DMS79 treated with DMSO at 0.1 percent for 48 hours (cell line): Measurements from ENCODE around the gene HNF1B.
"Not testable (repeated sequence)": the region's sequence is repeated elsewhere in the genome, so short reads cannot be mapped to it uniquely, and the experiment has no call there.

Experiments used
- DNase-seq: peaks from one replicate; lab custom pipeline; 2025; lab: John Stamatoyannopoulos, UW

Gene HNF1B

DNA sequence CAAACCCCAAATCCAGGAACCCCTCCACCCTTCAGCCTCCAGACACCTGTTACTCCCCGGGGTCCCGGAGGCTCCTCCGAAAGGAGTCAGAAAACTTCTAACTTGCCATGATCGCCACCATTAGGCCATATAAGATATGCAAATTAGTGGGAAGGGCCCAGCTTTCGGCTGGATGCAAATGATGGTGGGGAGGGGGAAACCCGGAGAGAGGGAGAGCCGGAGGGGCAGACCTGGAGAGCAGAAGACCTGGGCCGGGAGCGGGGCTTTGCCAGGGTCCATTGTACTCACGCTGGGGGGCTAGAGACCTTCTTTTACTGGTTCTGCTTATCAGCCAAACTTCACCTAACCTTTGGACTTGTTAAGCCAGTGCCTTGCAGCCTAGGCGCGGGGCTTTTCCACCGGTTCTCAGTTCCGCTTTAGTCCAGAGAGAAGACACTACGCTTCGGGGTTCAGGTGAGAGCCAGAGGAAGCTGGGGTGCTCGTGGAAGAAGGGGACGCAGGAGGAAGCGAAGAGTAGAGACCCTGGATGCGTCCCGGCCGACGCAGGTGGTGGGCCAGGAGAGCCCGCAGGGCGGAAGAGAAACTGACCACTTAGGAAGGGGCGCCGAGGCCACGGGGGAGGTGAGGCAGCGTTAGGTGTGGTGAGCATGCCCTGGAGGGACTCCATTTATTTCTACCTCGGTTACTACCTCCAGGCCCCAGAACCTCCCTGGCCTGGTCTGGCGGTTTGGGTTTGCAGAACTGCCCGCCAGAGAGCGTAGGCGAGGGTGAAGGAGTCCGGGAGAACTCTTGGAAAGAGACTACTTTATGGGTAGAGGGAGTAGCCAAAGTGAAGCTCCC, at the start of gene HNF1B:
Gene HNF1B (minus strand): TSS at position 99 of the 840 bp plus-strand sequence. CDS start 175 bp downstream, outside the sequence.
- DNase-seq: no peak

- no peak for DNase-seq
Measured at GRCh38 chr17:37792787-37793186, 47.9 kb upstream of the HNF1B start.

DNA sequence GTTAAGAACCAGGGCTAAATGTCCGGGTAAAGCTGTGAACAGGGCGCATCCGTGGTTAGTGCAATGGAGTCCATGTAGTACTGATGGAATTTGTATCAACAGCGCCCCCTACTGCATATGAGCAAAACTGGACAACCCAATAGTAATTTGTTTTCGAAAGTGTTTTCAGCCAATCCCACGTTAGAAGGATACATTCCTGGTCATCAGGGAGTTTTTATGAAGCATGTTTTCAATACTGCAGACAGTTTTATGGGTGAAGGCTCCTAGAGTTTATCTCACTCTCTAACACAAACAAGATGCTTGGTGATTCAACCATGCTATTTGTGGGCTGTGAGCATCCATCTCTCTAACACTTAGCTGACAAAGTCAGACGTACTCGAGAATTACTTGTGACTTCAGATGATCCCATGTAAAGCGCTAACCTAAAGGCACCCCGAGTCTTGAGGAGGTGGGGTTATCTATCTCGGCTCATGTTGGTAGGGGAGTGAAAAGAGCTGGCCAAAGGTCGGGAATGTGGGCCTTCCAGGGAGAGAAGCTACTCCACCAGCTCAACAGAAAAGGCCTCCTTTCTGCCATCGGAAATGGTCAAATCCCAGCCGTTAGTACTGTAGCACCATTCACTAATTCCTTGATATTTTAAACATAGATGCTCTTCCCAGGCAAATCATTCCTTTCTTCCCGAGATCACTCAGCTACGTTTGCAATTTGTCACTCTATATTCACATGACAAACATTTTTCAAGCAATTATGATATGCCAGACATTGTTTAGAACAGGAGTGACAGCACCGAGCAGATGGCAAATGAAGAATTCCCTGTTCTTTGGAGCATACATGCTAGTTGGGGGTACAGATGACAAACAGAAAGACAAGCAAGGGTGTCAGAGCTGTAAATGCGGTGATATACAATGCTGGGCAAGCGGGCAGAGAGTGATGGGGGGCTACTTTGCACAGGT, 46.9 kb upstream of the HNF1B start:
- no peak for DNase-seq

DNA sequence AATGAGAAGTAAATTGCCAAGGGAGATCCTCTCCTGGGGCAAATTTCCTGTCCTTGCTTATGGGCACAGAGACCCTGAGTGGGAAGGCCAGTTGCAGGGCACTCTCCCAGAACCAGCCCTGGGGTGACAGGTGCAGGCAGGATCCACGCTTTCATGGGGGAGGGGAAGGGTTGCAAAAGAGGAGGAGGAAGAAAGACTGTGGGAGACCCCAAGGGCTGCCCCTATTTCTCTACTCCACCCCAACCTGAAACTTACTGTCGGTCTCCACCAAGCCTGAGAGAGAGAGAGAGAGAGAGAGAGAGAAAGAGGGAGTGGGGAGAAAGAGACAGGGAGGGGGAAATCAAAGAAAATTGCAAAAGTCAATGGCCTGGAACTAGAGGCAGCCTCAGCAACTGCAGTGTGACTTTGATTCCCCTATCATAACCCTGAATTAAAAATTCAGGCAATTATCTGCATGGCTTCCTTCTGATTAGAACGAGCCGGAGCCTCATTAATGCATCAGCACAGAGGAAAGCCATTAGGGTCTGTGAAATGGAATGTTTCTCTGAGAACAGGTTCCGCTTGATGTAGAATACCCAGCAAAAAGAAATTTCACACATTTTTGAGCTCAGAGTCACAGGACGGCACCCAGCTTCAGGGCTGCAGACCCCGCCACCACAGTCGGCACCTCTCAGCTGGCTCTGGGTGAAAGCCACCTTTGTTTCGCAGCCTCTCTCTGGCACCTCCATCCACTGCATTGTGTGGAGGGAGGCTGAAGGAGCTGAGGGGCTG, 45.1 kb upstream of the HNF1B start:
- no peak for DNase-seq

DNA sequence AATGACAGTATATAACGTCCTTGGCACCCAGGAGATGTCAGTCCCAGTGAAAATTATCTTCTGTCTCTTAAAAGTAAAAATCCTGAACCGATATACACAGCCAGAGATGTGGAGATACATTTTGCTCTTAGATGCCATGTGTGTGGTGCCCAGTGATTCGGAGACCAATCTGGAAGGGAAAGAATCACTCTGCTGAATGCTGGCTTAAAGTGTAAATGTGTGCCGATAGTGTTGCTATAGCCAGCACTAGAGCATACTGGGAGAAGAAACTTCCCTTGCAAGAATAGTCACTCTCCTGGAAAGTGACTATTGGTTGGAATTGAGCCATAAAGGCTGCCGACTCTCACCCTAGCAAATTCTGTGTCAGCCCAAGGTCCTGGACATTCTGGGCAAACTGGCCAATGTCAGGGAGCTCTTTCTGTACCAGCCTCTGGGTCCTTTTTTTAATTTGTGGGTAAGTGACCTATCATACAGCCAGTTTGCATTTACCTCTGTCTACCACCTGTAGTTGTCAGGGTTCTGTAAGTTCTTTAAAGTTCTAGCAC, 44.2 kb upstream of the HNF1B start:
- DNase-seq: no peak

DNA sequence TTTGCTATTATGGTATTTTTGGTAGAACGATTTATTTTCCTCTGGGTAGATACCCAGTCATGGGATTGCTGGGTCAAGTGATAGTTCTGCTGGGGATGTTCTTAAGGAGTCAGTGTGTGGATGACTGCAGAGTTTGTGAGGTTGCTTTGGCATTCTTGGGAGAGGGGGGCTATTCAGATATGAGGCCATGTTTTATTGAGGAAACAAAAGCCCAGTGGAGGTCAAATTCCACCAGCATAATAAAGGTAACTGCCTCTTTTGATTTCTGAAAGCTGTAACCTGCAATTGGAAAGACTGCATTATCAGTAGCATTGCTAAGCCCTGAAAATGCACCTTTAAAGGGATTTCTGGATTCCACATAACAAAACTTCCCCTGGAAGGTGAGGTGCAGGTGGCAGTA, 43.7 kb upstream of the HNF1B start:
- no peak for DNase-seq

DNA sequence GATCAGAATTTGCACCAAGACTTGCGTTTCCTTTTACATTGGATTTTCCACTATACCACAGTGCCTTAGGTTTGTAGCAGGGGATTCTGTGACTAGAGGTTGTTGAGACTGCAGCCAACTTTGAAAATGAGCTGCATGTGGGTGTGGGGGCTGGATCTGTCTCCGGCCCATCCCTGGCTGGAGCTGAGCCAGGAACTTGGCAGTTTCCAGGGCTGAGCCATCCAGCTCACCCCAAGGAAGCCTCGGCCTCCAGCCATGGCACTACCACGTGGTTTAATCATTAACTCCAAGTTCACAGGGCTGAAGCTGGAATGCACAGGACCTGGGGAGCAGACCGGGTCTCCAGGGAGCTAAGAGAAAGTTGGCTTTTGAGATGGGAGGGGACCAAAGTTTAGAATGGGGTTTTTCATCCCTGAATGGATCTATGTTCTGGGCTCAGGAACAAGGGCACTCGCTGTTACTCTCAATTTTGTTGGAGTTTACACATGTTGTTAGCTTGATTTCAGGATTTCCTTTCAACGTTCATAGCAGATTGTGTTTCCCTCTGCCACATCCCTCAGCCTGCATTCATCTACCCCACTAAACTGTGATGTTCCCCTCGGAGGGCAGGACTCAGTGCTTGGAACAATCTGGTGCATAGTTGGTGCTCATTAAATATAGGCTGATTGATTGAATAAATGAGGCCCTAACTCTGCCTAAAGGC, 42.3 kb upstream of the HNF1B start:
- no peak for DNase-seq

GRCh38 chr17:37786481-37786880, 41.6 kb upstream of the HNF1B start:
- DNase-seq: no peak

- DNase-seq: not testable (repeated sequence)
Measured at GRCh38 chr17:37782460-37782859, 37.6 kb upstream of the HNF1B start.

- DNase-seq: no peak
Measured at GRCh38 chr17:37781451-37781850, 36.6 kb upstream of the HNF1B start.

DNA sequence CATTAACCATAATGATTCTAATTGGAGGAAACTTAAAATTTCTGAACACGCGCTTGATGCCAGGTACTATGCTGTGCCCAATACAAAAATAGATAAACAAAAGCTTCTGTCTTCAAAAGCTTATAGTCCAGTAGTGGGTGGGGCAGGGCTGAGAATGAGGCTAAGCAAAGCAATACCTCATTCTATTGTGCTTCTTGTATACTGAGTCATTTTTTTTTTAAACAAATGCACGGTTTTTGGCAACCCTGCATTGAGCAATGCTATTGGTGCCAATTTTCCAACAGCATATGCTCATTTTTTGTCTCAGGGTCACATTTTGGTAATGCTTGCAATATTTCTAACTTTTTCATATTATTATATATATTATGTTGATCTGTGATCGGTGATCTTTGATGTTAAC, 34.7 kb upstream of the HNF1B start:
- no peak for DNase-seq

- no peak for DNase-seq
Measured at GRCh38 chr17:37774504-37774903, 29.6 kb upstream of the HNF1B start.

GRCh38 chr17:37772982-37773381, 28.1 kb upstream of the HNF1B start:
- no peak for DNase-seq

GRCh38 chr17:37770631-37771518, 26.0 kb upstream of the HNF1B start:
- peak; percentile 21 for DNase-seq

DNA sequence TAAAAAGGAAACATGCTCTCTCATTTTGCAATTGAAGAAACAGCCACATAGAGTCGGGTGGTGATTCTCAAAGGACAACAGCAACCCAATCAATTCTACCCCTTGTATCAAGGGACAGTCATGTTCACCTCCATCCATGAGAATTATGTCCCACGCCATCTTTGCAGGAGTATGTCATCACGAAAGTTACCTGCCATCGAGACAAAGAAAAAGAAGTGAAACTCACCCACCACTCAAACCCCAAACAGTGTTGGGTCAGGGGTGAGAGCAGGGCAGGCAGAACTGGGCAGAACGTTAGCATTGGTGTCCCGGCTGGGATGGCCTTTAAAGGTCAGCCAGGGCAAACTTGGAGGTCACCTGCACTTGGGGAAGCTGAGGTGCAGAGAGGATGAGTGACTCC, 24.2 kb upstream of the HNF1B start:
- no peak for DNase-seq

DNA sequence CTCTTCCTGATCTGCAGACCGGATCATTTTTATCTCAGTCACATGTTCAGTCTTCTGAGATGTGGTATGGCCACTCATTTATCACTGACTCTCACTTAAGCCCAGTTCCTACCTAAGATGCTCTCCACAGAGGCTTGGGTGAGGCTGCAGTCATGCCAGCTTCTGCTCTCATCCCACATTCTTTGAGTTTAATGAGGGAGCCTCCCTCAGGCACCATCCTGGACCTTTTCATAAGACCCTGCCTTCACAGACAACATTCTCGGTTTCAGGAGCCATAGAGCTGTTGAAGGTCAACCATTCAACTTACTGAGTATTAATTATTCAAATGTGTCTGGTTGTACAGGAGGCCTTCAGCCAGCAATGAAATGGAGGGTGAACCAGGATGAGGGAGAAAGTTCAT, 23.6 kb upstream of the HNF1B start:
- DNase-seq: no peak

DNA sequence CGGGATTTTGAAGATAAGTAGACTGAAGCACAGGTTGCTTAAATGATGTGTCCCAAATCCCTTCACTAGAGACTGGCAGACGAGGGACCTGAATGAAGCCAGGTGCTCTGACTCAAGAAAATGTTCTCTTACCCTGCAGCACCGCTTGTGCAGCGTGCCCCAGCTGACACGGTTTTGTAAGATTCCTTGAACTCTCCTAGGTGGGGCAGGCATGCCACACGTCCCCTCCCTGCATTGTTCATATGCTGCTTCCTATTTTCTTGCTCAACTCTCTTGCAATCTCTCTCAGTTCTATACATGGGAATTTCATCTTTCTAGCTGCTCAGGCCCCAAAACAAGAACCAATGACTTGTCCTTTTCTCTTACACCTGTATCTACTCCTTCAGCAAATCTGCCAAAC, 22.1 kb upstream of the HNF1B start:
- DNase-seq: no peak

DNA sequence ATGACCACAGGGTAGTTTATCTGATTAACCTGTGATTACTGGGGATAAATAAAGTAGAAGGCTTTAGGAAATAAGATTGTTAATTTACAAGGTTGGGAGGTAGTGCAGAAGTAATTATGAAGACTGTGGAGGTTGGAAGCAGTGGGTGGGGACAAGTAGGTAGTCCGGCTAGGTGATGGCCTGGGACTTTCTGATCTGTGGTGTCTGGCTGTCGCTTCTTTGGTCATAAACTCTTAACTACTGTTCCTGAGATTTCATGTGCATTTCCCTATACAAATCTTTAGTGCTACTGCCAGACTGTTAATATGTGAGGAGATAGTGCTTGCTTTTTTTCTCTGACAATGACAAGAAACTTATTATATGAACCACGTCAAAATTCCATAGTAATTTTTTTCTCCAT, 19.5 kb upstream of the HNF1B start:
- DNase-seq: no peak

DNA sequence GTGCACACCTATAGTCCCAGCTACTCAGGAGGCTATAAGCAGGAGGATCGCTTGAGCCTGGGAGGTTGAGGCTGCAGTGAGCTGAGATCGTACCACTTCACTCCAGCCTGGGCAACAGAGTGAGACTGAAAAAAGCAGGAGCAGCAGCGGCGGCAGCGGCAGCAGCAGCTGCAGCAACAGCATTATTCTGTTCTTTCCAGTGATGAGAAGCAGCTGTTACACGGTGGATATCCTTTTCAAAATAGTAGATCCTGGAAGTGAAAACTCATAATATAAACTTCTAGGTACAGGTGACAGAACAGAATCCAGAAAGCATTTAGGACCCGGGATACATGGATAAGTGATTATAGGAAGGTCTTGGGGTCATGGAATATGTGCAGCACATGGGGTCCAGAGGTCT, 17.8 kb upstream of the HNF1B start:
- DNase-seq: no peak

DNA sequence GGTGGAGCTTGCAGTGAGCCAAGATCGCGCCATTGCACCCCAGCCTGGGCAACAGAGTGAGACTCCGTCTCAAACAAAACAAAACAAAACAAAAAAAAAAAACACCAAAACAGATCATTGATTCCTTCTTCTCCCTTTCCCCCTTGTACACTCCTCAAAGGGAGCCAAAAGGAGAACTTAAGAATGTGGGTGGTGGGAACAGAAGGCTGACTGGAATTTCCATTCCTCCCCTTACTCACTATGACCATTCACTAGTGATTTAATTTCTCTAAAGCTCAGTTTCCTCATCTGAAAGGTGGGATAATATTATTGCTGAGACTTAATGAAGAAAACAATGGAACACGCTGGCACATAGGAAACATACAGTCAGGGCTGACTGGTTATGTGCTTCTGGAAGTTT, 17.1 kb upstream of the HNF1B start:
- no peak for DNase-seq
